SK-MEL-5 (cell line): Measurements from ENCODE around the gene SMG6. TPM values are rescaled to one million over a fixed set of nuclear protein-coding genes. Genes with fewer than 3 reads are reported as not detected.

ENCODE experiments used
- DNase-seq: peaks from one replicate; pipeline ENCODE4 v3.0.0-alpha.2; 2016; ENCODE audit warnings: low read depth, low spot score
- in situ Hi-C: cut with HindIII; loops from 2 replicates; pipeline ENCODE4 v1.10.0; 2016; ENCODE audit warnings: low sequenced_read_pairs, high pct_unique_total_duplicates, low pct_unique_long_range_greater_than_20kb
- total RNA-seq: library from RNA; depleted of rRNA; stranded (reverse); fragments of >200 nt; shearing (Covaris generic); gene quantifications from 2 replicates; pipeline ENCODE4 v1.2.3, GENCODE V29; 2014

SMG6 gene
- total RNA-seq, 1 experiment from 2014 or later: 10.0 TPM

GRCh38 chr17:2113279-2113622, 190.3 kb downstream of the SMG6 start:
- in situ Hi-C loops: no loop called here
- no peak for DNase-seq

DNA sequence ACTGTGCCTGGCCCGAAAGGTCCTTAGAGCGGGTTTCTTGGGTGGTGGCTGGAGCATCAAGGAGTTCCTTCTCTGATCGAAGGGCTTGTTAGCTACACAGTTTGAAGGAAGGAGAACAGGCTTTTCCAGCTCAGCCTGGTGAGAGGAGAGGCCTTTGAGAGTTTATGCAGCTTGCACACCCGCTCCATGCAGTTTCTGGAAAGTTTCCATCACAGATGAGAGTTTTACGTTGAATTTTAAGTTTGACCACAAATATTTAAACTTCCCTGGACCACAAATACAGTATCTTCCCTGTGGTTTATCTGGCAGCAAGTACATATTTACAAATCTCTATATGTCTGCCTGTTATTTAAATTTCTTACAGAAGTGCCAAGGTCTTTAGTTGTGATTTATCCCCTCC, 191.9 kb downstream of the SMG6 start:
- in situ Hi-C loops: no loop called here

GRCh38 chr17:2110436-2110835, 193.1 kb downstream of the SMG6 start:
- in situ Hi-C loops: no loop called here
- DNase-seq: no peak

More for the DNA sequence above, 191.9 kb downstream of the SMG6 start:
- DNase-seq: no peak

DNA sequence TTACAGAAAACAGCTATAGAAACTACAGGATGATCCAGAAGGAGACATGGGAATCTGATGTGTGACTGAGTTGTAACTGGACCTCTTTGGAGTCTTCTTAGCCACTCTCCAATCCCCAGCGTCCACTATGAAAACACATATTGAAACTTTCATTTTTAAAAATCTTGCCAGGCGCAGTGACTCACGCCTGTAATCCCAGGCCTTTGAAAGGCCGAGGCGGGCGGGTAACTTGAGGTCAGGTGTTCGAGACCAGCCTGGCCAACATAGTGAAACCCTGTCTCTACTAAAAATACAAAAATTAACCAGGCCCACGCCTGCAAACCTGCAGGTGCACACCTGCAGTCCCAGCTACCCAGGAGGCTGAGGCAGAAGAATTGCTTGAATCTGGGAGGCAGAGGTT, 195.4 kb downstream of the SMG6 start:
- no peak for DNase-seq
- in situ Hi-C loops: no loop called here

GRCh38 chr17:2107506-2107905, 196.1 kb downstream of the SMG6 start:
- in situ Hi-C loops: no loop called here
- DNase-seq: no peak

DNA sequence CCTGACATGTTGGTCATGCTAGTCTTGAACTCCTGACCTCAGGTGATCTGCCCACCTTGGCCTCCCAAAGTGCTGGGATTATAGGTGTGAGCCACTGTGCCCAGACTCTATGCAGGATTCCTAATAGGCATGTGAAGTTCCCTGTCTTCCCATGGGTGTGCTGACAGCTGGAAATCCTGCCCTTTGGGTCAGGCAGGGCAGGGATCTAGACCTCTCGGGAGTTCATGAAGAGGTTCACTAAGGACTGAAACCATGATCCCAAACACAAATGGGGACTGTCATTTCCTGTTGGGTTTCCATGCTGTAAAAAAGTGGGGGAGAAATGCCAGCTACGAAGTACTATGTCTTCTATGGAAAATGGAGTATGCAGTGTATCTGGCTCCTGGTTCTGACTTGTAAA, 196.5 kb downstream of the SMG6 start:
- in situ Hi-C loops: no loop called here
- DNase-seq: no peak

- in situ Hi-C loops: no loop called here
Measured at GRCh38 chr17:2106308-2106955, 197.2 kb downstream of the SMG6 start.

DNA sequence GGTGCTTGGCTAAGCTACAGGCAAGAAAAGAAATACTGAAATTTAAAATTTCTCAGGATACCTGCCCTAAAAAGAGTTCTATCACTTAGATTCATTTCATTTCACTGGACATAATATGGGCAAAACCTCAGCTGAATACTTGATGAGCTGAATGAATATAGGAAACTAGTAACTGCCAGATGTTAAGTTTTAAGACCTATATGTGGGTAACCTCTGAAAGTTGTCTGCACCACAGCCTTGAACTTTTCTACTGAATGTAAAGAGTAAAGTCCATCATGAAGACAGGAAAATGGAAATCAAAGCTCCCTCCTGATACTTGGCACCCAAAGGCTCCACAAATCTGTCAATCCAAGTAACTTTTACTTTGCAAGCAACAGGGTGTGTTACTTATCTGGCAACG, 197.9 kb downstream of the SMG6 start:
- in situ Hi-C loops: no loop called here

More at GRCh38 chr17:2106308-2106955, 197.2 kb downstream of the SMG6 start:
- peak; percentile 30 for DNase-seq

DNA sequence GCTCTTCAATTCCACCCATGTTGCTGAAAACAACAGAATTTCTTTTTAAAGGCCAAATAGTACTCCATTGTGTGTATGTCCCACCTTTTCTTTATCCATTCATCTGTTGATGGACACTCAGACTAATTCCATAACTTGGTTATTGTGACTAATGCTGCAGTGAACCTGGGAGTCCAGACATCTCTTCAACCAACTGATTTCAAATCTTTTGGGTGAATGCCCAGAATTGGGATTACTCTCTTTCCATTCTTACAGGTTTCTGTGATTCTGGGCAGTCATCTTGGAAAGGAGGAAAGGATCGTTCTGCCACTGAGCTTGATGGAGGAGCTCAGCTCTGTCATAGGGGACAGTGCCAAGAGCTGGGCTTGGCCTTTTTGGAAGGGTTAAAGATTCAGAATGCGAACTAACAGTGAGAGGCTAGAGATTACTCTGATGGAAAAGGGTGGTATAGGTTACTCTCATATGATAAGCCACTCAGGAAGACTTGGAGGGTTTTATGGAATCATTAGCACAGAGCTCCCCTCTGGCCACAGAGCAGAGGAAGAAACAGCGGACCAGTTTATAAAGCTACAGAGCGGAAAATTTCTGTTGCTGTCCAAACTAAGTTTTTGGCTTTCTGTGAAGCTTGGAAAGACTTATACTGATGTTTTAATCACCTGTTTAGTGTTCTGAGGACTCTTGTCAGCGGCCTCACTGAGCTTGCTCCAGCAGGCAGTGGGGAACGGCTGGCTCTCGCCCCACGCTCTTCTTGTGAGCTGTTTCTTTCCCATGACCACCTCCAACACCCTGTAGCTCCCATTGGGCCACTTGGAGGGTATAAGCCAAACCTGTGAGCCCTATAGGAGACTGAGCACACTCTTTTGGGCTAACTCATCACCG, 200.4 kb downstream of the SMG6 start:
- DNase-seq: no peak
- in situ Hi-C loops: no loop called here

More for the DNA sequence above, 197.9 kb downstream of the SMG6 start:
- DNase-seq: no peak

GRCh38 chr17:2101448-2102257, 201.9 kb downstream of the SMG6 start:
- no peak for DNase-seq
- in situ Hi-C loops: no loop called here

- in situ Hi-C loops: no loop called here
- no peak for DNase-seq
Measured at GRCh38 chr17:2095536-2095910, 208.1 kb downstream of the SMG6 start.

GRCh38 chr17:2094891-2095535, 208.6 kb downstream of the SMG6 start:
- in situ Hi-C loops: no loop called here
- no peak for DNase-seq

- DNase-seq: no peak
- in situ Hi-C loops: no loop called here
Measured at GRCh38 chr17:2093349-2093748, 210.2 kb downstream of the SMG6 start.

DNA sequence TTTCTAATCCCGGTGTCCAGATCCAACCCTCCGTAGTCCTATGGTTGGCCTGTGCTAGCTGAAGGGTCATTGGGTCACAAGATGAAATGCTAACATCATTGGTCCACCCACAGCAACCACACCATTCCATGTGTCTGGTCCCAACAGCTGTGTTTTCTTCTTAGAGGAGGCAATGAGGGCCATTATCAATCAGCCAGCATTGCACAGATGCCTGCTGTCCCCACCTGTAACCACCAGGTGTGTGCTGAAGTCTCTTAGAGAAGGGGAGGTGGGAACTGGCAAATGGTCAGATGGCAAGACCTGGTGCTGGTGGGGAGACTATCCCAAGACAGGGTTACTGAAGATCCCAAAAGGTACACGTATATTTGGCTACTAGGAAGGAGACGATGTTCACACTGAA, 211.3 kb downstream of the SMG6 start:
- DNase-seq: no peak
- in situ Hi-C loops: no loop called here

GRCh38 chr17:2090804-2091534, 212.6 kb downstream of the SMG6 start:
- in situ Hi-C loops: no loop called here

DNA sequence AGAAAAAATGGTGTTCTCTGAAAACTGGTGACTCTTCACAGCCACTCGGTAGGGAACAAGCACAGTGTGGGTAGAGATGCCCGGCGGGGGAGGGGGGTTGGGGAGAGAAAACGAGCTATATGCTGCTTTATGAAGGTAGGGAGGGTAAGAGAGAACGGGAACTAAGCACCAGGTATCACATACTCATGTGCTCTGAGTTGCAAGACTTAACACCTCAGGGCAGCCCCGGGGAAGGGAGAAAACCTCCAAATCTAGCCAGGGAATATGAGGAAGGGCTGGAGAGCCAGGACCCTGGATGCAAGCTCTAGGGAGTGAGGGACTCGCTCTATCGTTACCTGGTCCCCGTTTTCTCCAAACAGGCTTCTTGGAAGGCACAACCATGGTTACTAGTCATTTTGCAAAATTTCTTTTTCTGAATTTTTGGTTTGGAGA, 213.4 kb downstream of the SMG6 start:
- in situ Hi-C loops: no loop called here
- DNase-seq: no peak

More at GRCh38 chr17:2090804-2091534, 212.6 kb downstream of the SMG6 start:
- peak; percentile 66 for DNase-seq

DNA sequence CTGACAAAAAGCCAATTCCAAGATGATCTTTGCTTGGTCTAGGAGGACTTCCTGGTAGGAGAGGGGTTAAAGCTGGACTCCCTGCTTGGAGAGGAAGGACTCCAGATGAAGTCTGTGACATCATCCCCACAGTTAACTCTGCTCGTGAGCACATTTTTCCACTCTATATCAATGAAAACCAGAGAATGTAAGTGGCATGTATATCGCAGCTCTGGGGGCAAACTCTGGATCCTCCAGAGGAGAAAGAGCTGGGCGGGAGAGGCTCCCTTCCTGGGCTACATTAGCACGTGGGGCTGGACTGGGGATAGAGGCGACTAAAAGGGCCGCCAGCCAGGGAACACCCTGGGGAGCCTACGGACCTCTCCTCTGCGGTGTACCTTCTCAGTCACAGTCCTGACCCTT, 214.6 kb downstream of the SMG6 start:
- in situ Hi-C loops: no loop called here
- peak; percentile 38 for DNase-seq
